ENCODE data around the gene AHDC1. TPM values are rescaled to one million over a fixed set of nuclear protein-coding genes. Genes with fewer than 3 reads are reported as not detected.
A peak's percentile ranks its signal among the peaks of the same experiment; 100 is the strongest.
"Not testable (repeated sequence)": the region's sequence is repeated elsewhere in the genome, so short reads cannot be mapped to it uniquely, and the experiment has no call there.

AHDC1 gene
- polyA plus RNA-seq, 3 donors from 2014 or later: 1.2 to 6.3 TPM; not detected in 1

GRCh38 chr1:27626031-27626935 is 22.3 kb upstream of the AHDC1 start:
- no peaks in the 10 kb centered on the region for H3K9me3 Mint-ChIP-seq
- H3K4me3 Mint-ChIP-seq: no peak overlapping the region
- H3K27me3 Mint-ChIP-seq (ENCODE audit: low read depth in 3 of 3): peaks cover 0 to 5% (median 1%) of the 10 kb centered on the region in 3 donors
- no peak overlapping the region for H3K27ac Mint-ChIP-seq
- peaks cover 51 to 57% of the 10 kb centered on the region in 2 donors for H3K4me1 Mint-ChIP-seq
- H3K36me3 Mint-ChIP-seq: peaks cover 3 to 14% (median 8%) of the 10 kb centered on the region in 3 donors
- peak; percentile 60 to 70 (median 68) for DNase-seq

DNA sequence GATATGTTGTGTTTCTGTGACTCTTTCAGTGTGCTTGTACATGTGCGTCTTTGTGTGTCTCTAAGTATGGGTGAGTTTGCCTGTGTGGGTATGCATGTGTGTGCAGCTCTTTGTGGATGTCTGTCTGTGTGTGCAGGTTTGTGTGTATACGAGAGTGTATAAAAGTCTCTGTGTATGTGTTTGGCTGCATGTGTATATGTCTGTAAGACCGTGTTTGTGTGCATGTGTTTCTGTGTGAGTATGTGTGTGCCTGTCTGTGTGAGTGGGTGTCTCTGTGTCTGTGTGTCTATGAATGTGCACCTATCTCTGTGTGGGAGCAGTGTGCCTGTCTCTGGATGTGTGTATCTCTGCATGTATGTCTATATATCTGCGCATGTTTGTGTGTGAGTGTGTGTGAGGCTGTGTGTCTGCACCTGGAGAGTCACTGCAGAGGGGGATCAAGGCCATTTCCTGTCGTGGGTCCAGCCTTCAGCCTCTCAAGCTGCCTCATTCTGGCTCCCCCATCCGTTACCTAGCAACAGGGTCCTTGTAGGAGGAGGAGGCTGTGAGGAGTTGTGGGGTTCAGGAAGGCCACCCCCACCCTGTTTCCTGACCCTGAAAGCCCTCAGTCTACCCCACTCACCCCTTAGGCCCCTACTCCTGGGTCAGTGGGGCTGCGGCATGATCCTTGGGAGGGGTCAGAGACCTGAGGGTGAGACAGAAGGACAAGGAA is 20.7 kb upstream of the AHDC1 start:
- Mint-ChIP-seq H3K27ac (no peak overlapping the region), H3K27me3 (ENCODE audit: low read depth in 3 of 3) (peaks cover 0 to 5% (median 1%) of the 10 kb centered on the region in 3 donors), H3K4me1 (peaks cover 34 to 56% of the 10 kb centered on the region in 2 donors), H3K9me3 (no peaks in the 10 kb centered on the region), H3K36me3 (peaks cover 7 to 22% (median 15%) of the 10 kb centered on the region in 3 donors), H3K4me3 (no peak overlapping the region)
- DNase-seq: peak; percentile 54 to 59 (median 55)

DNA sequence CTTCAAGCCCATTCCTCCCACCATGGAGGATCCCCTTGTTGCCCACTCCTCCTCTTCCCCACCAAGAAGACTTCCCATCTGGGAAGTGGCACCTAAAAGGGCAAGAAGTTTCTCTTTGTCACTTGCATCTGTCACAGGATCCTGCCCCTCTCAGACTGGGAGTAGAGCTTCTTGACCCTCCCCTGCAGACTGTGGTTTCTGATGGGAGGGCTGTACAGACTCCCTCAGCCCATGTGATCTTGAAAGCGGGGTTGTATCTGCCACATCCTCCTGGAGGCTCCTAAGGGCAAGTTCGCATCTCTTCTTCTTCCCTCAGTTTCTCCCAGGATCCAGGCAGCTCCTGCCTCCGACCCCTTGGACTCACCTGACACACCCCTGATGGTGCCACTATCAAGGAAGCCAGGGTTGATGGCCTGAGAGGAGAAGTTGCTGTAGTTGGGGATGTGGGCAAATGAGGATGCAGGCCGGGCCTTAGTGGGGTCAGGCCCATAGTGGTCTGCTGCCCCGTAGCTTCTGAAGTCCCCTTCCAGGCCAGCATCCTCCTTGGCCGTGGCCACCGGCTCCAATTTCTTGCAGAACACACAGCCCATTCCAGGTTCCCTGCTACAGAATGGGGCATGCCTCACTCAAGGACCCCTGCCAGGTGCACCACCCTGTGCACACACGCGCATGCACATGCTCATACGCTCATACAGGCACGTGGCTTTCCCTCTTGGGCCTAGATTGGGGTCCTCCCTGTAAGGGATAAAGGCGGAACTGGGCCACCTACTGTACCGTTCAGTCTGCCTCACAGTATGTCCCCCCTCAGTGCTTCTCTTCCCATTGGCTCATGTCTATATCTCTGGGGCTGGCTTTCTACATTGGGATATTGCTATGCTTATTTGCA is 19.6 kb upstream of the AHDC1 start:
- Mint-ChIP-seq H3K9me3 (no peaks in the 10 kb centered on the region), H3K4me3 (no peak overlapping the region), H3K27ac (no peak overlapping the region), H3K27me3 (ENCODE audit: low read depth in 3 of 3) (peaks cover under 1 to 8% (median 3%) of the 10 kb centered on the region in 3 donors), H3K4me1 (peaks cover 24 to 55% of the 10 kb centered on the region in 2 donors), H3K36me3 (peaks cover 7 to 27% (median 20%) of the 10 kb centered on the region in 3 donors)
- peak in 2 of 3 donors; percentile 42 to 54 for DNase-seq

GRCh38 chr1:27622828-27623227 is 18.9 kb upstream of the AHDC1 start:
- Mint-ChIP-seq H3K27ac (no peak overlapping the region), H3K36me3 (peaks cover 10 to 34% (median 27%) of the 10 kb centered on the region in 3 donors), H3K27me3 (ENCODE audit: low read depth in 3 of 3) (peaks cover 4 to 12% (median 9%) of the 10 kb centered on the region in 3 donors), H3K4me1 (peaks cover 17 to 55% of the 10 kb centered on the region in 2 donors), H3K4me3 (no peak overlapping the region), H3K9me3 (no peaks in the 10 kb centered on the region)
- DNase-seq: no peak

GRCh38 chr1:27621051-27621920 is 17.3 kb upstream of the AHDC1 start:
- Mint-ChIP-seq H3K27me3 (ENCODE audit: low read depth in 3 of 3) (peaks cover 7 to 14% (median 12%) of the 10 kb centered on the region in 3 donors), H3K27ac (peak overlapping the region in 5 of 6 donors; percentile 82 to 95 (median 88)), H3K9me3 (no peaks in the 10 kb centered on the region), H3K4me1 (peaks cover 4 to 60% of the 10 kb centered on the region in 2 donors), H3K4me3 (peak overlapping the region; percentile 55 to 70 (median 66)), H3K36me3 (peaks cover 19 to 46% (median 35%) of the 10 kb centered on the region in 3 donors)
- DNase-seq: no peak

- not testable (repeated sequence) for DNase-seq, H3K9me3 Mint-ChIP-seq
- Mint-ChIP-seq H3K27me3 (ENCODE audit: low read depth in 3 of 3) (peaks cover 7 to 17% (median 12%) of the 10 kb centered on the region in 3 donors), H3K4me1 (peaks cover 0 to 68% of the 10 kb centered on the region in 2 donors), H3K27ac (peak overlapping the region; percentile 86 to 100 (median 96)), H3K4me3 (peak overlapping the region; percentile 70 to 80 (median 77)), H3K36me3 (peaks cover 22 to 54% (median 37%) of the 10 kb centered on the region in 3 donors)
Measured at GRCh38 chr1:27619782-27620438, 16.0 kb upstream of the AHDC1 start.

GRCh38 chr1:27618341-27619082 is 14.6 kb upstream of the AHDC1 start:
- peaks cover 12 to 79% of the 10 kb centered on the region in 2 donors for H3K4me1 Mint-ChIP-seq
- peak overlapping the region; percentile 74 to 80 (median 80) for H3K4me3 Mint-ChIP-seq
- H3K27me3 Mint-ChIP-seq (ENCODE audit: low read depth in 3 of 3): peaks cover 8 to 17% (median 12%) of the 10 kb centered on the region in 3 donors
- H3K27ac Mint-ChIP-seq: peak overlapping the region; percentile 86 to 100 (median 96)
- peak; percentile 86 to 87 (median 86) for DNase-seq
- H3K9me3 Mint-ChIP-seq: no peaks in the 10 kb centered on the region
- H3K36me3 Mint-ChIP-seq: peaks cover 29 to 65% (median 44%) of the 10 kb centered on the region in 3 donors

GRCh38 chr1:27617420-27617819 is 13.5 kb upstream of the AHDC1 start:
- no peak for DNase-seq
- H3K36me3 Mint-ChIP-seq: peaks cover 27 to 67% (median 46%) of the 10 kb centered on the region in 3 donors
- H3K4me3 Mint-ChIP-seq: peak overlapping the region; percentile 74 to 80 (median 80)
- H3K27ac Mint-ChIP-seq: peak overlapping the region; percentile 86 to 100 (median 96)
- no peaks in the 10 kb centered on the region for H3K9me3 Mint-ChIP-seq
- peaks cover 13 to 81% of the 10 kb centered on the region in 2 donors for H3K4me1 Mint-ChIP-seq
- peaks cover 8 to 17% (median 12%) of the 10 kb centered on the region in 3 donors for H3K27me3 Mint-ChIP-seq (ENCODE audit: low read depth in 3 of 3)

DNA sequence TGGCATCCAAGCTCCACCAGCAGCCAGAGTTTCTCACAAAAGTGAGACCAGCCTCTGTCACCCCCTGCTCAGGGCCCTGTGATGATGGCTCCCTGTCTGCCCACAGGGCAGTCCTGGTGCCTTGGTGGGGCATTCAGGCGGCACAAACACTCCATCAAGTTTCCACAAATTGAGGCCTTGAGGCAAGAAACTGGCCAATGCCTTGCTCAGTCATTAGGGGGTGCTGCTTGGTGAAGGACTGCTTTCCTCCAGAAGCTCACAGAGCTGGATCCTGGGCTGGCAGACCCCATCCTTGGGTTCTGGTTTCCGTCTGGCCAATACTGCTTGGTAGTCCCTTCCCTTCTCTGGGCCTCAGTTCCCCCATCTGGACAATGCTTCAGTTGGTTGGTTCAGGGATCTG is 12.5 kb upstream of the AHDC1 start:
- Mint-ChIP-seq H3K27ac (peak overlapping the region; percentile 86 to 100 (median 96)), H3K9me3 (no peaks in the 10 kb centered on the region), H3K27me3 (ENCODE audit: low read depth in 3 of 3) (peaks cover 8 to 15% (median 12%) of the 10 kb centered on the region in 3 donors), H3K4me1 (peaks cover 13 to 74% of the 10 kb centered on the region in 2 donors), H3K4me3 (peak overlapping the region in 4 of 5 donors; percentile 52 to 69 (median 66)), H3K36me3 (peaks cover 35 to 73% (median 50%) of the 10 kb centered on the region in 3 donors)
- no peak for DNase-seq

GRCh38 chr1:27615346-27616192 is 11.6 kb upstream of the AHDC1 start:
- Mint-ChIP-seq H3K9me3 (no peaks in the 10 kb centered on the region), H3K27ac (peak overlapping the region; percentile 86 to 100 (median 96)), H3K4me3 (peak overlapping the region; percentile 33 to 69 (median 60)), H3K27me3 (ENCODE audit: low read depth in 3 of 3) (peaks cover 8 to 15% (median 12%) of the 10 kb centered on the region in 3 donors), H3K36me3 (peaks cover 31 to 66% (median 45%) of the 10 kb centered on the region in 3 donors), H3K4me1 (peaks cover 13 to 67% of the 10 kb centered on the region in 2 donors)
- no peak for DNase-seq

Data from immature natural killer cell (primary cell).